ENCODE measurements around the gene USF3. TPM values are rescaled to one million over a fixed set of nuclear protein-coding genes. Genes with fewer than 3 reads are reported as not detected.

The USF3 gene
- total RNA-seq, 6 donors from 2014 or later, result 9.3 to 30.6 (median 18.5) TPM

- no peak overlapping the region for H3K27ac ChIP-seq
- no peaks in the 10 kb centered on the region for H3K27me3 ChIP-seq
- TF ChIP-seq POLR2A (IDR thresholded peaks at IDR 0.05) (no peak), POLR2AphosphoS5 (IDR thresholded peaks at IDR 0.05) (no peak), EP300 (IDR thresholded peaks at IDR 0.05) (no peak), CTCF (IDR thresholded peaks at IDR 0.05) (no peak)
- no peak for DNase-seq
- peaks cover 0 to 3% (median 0%) of the 10 kb centered on the region in 4 donors for H3K4me1 ChIP-seq
- ATAC-seq (ENCODE audit: low FRiP score in 2 of 2), result peak in 1 of 2 donors; percentile 11
- WGBS, 2 donors, result 71 to 73% methylated on average over 16 of the region's 16 CpGs
- H3K9me3 ChIP-seq, result no peaks in the 10 kb centered on the region
- H3K36me3 ChIP-seq, result no peaks in the 10 kb centered on the region
- no peak overlapping the region for H3K4me3 ChIP-seq
Observed at GRCh38 chr3:113629584-113630421, 66.6 kb downstream of the USF3 start.

- Histone ChIP-seq H3K9me3 (no peaks in the 10 kb centered on the region), H3K36me3 (peaks cover 0 to under 1% (median 0%) of the 10 kb centered on the region in 4 donors), H3K4me1 (peaks cover 0 to 3% (median 0%) of the 10 kb centered on the region in 4 donors), H3K27ac (no peak overlapping the region), H3K27me3 (no peaks in the 10 kb centered on the region), H3K4me3 (no peak overlapping the region)
- ATAC-seq (ENCODE audit: low FRiP score in 2 of 2) (no peak), DNase-seq (no peak)
- TF ChIP-seq POLR2AphosphoS5 (IDR thresholded peaks at IDR 0.05), result no peak
- no peak for TF ChIP-seq POLR2A (IDR thresholded peaks at IDR 0.05)
- no peak for TF ChIP-seq EP300 (IDR thresholded peaks at IDR 0.05)
- TF ChIP-seq CTCF (IDR thresholded peaks at IDR 0.05), result no peak
- WGBS, 2 donors, result 84 to 88% methylated on average over 6 of the region's 6 CpGs
Observed at GRCh38 chr3:113628788-113629187, 67.7 kb downstream of the USF3 start.

GRCh38 chr3:113628316-113628715 is 68.1 kb downstream of the USF3 start:
- H3K36me3 ChIP-seq, result peaks cover 0 to 5% (median 0%) of the 10 kb centered on the region in 4 donors
- no peaks in the 10 kb centered on the region for H3K27me3 ChIP-seq
- no peak overlapping the region for H3K4me3 ChIP-seq
- no peaks in the 10 kb centered on the region for H3K9me3 ChIP-seq
- peaks cover 0 to 3% (median 0%) of the 10 kb centered on the region in 4 donors for H3K4me1 ChIP-seq
- TF ChIP-seq POLR2AphosphoS5 (IDR thresholded peaks at IDR 0.05), result no peak
- no peak for TF ChIP-seq POLR2A (IDR thresholded peaks at IDR 0.05)
- TF ChIP-seq CTCF (IDR thresholded peaks at IDR 0.05), result no peak
- no peak for TF ChIP-seq EP300 (IDR thresholded peaks at IDR 0.05)
- WGBS, 2 donors, result 88 to 100% methylated on average over 2 of the region's 2 CpGs
- ATAC-seq (ENCODE audit: low FRiP score in 2 of 2) (no peak), DNase-seq (no peak)
- no peak overlapping the region for H3K27ac ChIP-seq

- TF ChIP-seq CTCF (IDR thresholded peaks at IDR 0.05), result peak; percentile 31 to 77 (median 64)
- TF ChIP-seq POLR2AphosphoS5 (IDR thresholded peaks at IDR 0.05), result no peak
- no peak for TF ChIP-seq EP300 (IDR thresholded peaks at IDR 0.05)
- ATAC-seq (ENCODE audit: low FRiP score in 2 of 2) (peak; percentile 73 to 91), DNase-seq (peak in 1 of 2 donors; percentile 44)
- Histone ChIP-seq H3K27ac (no peak overlapping the region), H3K9me3 (no peaks in the 10 kb centered on the region), H3K4me3 (no peak overlapping the region), H3K27me3 (no peaks in the 10 kb centered on the region), H3K4me1 (peaks cover 0 to 3% (median 0%) of the 10 kb centered on the region in 4 donors), H3K36me3 (peaks cover 0 to 6% (median 0%) of the 10 kb centered on the region in 4 donors)
- WGBS, 2 donors, result 37 to 39% methylated on average over 10 of the region's 10 CpGs
Observed at GRCh38 chr3:113626503-113627371, 69.7 kb downstream of the USF3 start.

Data from upper lobe of left lung (tissue), 6 donors.